ENCODE data around the gene PDGFA.
"Not testable (repeated sequence)": the region's sequence is repeated elsewhere in the genome, so short reads cannot be mapped to it uniquely, and the experiment has no call there.

The PDGFA gene

DNA sequence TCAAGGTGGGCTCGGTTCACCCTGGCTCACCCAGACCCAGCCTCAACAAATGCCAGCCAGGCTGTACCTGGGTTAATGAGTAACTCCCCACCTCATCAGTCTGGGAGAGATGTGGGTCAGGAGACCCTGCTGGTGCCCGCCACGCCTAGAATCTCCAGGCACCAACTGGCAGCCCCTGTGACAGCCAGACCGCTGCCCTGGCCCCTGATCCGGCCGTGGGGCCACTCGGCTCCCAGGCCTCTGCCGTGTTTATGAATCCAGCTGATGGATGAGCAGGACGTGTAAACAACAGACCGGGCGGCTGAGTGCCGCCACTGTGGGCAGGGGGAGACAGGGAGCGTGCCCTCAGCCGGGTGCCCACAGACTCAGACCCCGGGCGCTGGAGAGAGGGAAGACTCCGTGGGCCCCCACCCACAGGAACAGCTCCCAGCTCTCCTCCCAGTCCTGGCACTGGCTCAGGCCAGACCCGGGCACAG is 34.0 kb upstream of the PDGFA start:
- ATAC-seq (ENCODE audit: insufficient read depth, low read depth) (no peak), DNase-seq (no peak)
- peaks cover 4% of the 10 kb centered on the region; the same call in 1 of the 2 replicates for H4K20me1 ChIP-seq (ENCODE audit: insufficient read depth, low read length)
- H3K27me3 ChIP-seq (ENCODE audit: insufficient read depth, low read length, poor library complexity): no peaks in the 10 kb centered on the region
- no peak for TF ChIP-seq EZH2 (IDR thresholded peaks at IDR 0.05; ENCODE audit: borderline replicate concordance, low read depth, low read length, severe bottlenecking)
- TF ChIP-seq, protein P1, sequence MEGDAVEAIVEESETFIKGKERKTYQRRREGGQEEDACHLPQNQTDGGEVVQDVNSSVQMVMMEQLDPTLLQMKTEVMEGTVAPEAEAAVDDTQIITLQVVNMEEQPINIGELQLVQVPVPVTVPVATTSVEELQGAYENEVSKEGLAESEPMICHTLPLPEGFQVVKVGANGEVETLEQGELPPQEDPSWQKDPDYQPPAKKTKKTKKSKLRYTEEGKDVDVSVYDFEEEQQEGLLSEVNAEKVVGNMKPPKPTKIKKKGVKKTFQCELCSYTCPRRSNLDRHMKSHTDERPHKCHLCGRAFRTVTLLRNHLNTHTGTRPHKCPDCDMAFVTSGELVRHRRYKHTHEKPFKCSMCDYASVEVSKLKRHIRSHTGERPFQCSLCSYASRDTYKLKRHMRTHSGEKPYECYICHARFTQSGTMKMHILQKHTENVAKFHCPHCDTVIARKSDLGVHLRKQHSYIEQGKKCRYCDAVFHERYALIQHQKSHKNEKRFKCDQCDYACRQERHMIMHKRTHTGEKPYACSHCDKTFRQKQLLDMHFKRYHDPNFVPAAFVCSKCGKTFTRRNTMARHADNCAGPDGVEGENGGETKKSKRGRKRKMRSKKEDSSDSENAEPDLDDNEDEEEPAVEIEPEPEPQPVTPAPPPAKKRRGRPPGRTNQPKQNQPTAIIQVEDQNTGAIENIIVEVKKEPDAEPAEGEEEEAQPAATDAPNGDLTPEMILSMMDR (IDR thresholded peaks at IDR 0.05; ENCODE audit: borderline replicate concordance, extremely low read depth, low read length, poor library complexity, severe bottlenecking): no peak
- no peak overlapping the region for H3K4me2 ChIP-seq (ENCODE audit: insufficient read depth, low read length)
- no peaks in the 10 kb centered on the region for H3K9me3 ChIP-seq (ENCODE audit: insufficient read depth, low read length, severe bottlenecking)
- H2AFZ ChIP-seq (ENCODE audit: low read depth, low read length): no peak overlapping the region
- H3K9ac ChIP-seq (ENCODE audit: low read depth, low read length): no peak overlapping the region
- H3K79me2 ChIP-seq (ENCODE audit: insufficient read depth, low read length): no peaks in the 10 kb centered on the region
- H3K27ac ChIP-seq (ENCODE audit: low read length): no peak overlapping the region
- no peaks in the 10 kb centered on the region for H3K4me1 ChIP-seq (ENCODE audit: insufficient read depth, low read length)
- H3K4me3 ChIP-seq (ENCODE audit: low read depth in 1 of 2, low read length in 2 of 2): no peak overlapping the region
- H3K36me3 ChIP-seq (ENCODE audit: insufficient read depth, low read length): peaks cover 46% of the 10 kb centered on the region

DNA sequence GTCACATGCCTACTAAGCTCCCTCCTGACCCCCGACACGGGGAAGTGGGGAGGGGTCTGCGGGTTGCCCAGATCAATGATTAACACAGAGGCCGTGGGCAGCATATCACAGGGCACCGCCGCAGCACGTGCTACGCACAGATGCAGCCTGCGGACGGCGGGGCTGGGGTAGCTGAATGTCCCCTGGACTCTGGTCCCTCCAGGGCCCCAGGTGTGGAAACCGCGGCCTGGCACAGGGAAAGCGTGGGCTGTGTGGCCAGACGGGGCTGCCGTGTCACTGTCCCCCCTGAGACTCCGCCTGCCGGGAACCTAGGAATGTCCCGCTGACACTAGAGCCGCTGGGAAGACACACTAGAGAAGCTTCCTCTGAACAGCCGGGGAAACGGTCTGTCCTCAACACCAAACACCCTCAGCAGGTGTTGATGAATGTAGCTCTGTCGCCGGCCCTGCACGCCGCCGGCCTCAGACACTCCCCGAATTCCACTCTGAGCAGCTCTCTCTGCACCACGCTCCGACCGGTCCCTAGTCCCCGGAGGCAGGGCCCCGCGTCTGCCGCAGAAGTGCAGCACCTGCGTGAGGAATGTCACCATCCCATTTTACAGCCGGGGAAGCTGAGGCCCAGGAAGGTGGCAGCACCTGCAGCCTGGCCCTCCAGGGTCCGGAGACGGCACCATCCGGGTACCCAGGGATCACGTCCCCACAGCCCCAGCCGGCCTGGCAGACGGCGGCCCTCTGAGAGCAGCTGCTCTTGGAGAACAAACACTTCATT is 33.4 kb upstream of the PDGFA start:
- H3K9ac ChIP-seq (ENCODE audit: low read depth, low read length): no peak overlapping the region
- peaks cover 4% of the 10 kb centered on the region; the same call in 1 of the 2 replicates for H4K20me1 ChIP-seq (ENCODE audit: insufficient read depth, low read length)
- ATAC-seq (ENCODE audit: insufficient read depth, low read depth) (no peak), DNase-seq (no peak)
- no peak overlapping the region for H2AFZ ChIP-seq (ENCODE audit: low read depth, low read length)
- no peaks in the 10 kb centered on the region for H3K9me3 ChIP-seq (ENCODE audit: insufficient read depth, low read length, severe bottlenecking)
- no peak overlapping the region for H3K27ac ChIP-seq (ENCODE audit: low read length)
- H3K4me1 ChIP-seq (ENCODE audit: insufficient read depth, low read length): no peaks in the 10 kb centered on the region
- H3K36me3 ChIP-seq (ENCODE audit: insufficient read depth, low read length): peaks cover 46% of the 10 kb centered on the region
- H3K27me3 ChIP-seq (ENCODE audit: insufficient read depth, low read length, poor library complexity): no peaks in the 10 kb centered on the region
- no peak for TF ChIP-seq EZH2 (IDR thresholded peaks at IDR 0.05; ENCODE audit: borderline replicate concordance, low read depth, low read length, severe bottlenecking)
- TF ChIP-seq, protein P1 (IDR thresholded peaks at IDR 0.05; ENCODE audit: borderline replicate concordance, extremely low read depth, low read length, poor library complexity, severe bottlenecking): no peak
- no peak overlapping the region for H3K4me3 ChIP-seq (ENCODE audit: low read depth in 1 of 2, low read length in 2 of 2)
- no peaks in the 10 kb centered on the region for H3K79me2 ChIP-seq (ENCODE audit: insufficient read depth, low read length)
- H3K4me2 ChIP-seq (ENCODE audit: insufficient read depth, low read length): no peak overlapping the region

DNA sequence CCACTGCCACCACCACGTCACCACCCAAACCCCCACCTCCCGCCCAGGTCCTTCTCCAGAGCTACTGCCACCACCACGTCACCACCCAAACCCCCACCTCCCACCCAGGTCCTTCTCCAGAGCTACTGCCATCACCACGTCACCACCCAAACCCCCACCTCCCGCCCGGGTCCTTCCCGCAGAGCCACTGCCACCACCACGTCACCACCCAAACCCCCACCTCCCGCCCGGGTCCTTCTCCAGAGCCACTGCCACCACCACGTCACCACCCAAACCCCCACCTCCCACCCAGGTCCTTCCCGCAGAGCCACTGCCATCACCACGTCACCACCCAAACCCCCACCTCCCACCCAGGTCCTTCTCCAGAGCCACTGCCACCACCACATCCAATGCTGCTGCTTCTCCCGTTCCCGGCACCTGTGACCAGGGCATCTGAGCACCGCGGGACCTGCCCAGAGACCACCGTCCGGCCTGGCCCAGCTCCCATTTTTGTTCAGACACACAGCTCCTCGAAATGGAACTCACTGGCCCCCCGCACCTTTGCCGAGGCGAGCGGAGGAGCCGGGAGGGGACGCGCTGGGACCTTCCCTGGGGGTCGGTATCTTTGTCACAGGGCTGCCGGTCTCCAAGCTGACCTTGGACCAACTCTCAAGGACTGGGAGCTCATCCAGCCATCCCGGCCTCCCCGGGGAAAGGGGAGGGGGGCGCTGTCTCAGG is 32.7 kb upstream of the PDGFA start:
- not testable (repeated sequence) for H2AFZ ChIP-seq (ENCODE audit: low read depth, low read length); ATAC-seq (ENCODE audit: insufficient read depth, low read depth); H3K4me3 ChIP-seq (ENCODE audit: low read depth in 1 of 2, low read length in 2 of 2); H3K9ac ChIP-seq (ENCODE audit: low read depth, low read length); H3K27me3 ChIP-seq (ENCODE audit: insufficient read depth, low read length, poor library complexity); H3K4me1 ChIP-seq (ENCODE audit: insufficient read depth, low read length); H3K79me2 ChIP-seq (ENCODE audit: insufficient read depth, low read length); H3K9me3 ChIP-seq (ENCODE audit: insufficient read depth, low read length, severe bottlenecking); DNase-seq; H4K20me1 ChIP-seq (ENCODE audit: insufficient read depth, low read length); H3K27ac ChIP-seq (ENCODE audit: low read length); H3K4me2 ChIP-seq (ENCODE audit: insufficient read depth, low read length)
- peaks cover 41% of the 10 kb centered on the region for H3K36me3 ChIP-seq (ENCODE audit: insufficient read depth, low read length)

DNA sequence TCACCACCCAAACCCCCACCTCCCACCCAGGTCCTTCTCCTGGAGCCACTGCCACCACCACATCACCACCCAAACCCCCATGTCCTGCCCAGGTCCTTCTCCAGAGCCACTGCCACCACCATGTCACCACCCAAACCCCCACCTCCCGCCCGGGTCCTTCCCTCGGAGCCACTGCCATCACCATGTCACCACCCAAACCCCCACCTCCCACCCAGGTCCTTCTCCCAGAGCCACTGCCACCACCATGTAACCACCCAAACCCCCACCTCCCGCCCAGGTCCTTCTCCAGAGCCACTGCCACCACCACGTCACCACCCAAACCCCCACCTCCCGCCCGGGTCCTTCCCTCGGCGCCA is 31.9 kb upstream of the PDGFA start:
- H3K4me1 ChIP-seq (ENCODE audit: insufficient read depth, low read length); H3K9me3 ChIP-seq (ENCODE audit: insufficient read depth, low read length, severe bottlenecking); H3K27me3 ChIP-seq (ENCODE audit: insufficient read depth, low read length, poor library complexity); H3K79me2 ChIP-seq (ENCODE audit: insufficient read depth, low read length); H4K20me1 ChIP-seq (ENCODE audit: insufficient read depth, low read length); H2AFZ ChIP-seq (ENCODE audit: low read depth, low read length); H3K27ac ChIP-seq (ENCODE audit: low read length); H3K9ac ChIP-seq (ENCODE audit: low read depth, low read length); H3K4me3 ChIP-seq (ENCODE audit: low read depth in 1 of 2, low read length in 2 of 2); H3K4me2 ChIP-seq (ENCODE audit: insufficient read depth, low read length); ATAC-seq (ENCODE audit: insufficient read depth, low read depth); DNase-seq: not testable (repeated sequence)
- H3K36me3 ChIP-seq (ENCODE audit: insufficient read depth, low read length): peaks cover 38% of the 10 kb centered on the region
